HG03175 (cell line): Measurements from ENCODE around the gene NTRK3.

Experiments used
- ATAC-seq: cut with Tn5 transposase; IDR thresholded peaks from one replicate; pipeline ENCODE4 v1.9.1; 2021; ENCODE audit warnings: mild to moderate bottlenecking, moderate library complexity; ENCODE audit not compliant: unreplicated experiment

The NTRK3 gene

DNA sequence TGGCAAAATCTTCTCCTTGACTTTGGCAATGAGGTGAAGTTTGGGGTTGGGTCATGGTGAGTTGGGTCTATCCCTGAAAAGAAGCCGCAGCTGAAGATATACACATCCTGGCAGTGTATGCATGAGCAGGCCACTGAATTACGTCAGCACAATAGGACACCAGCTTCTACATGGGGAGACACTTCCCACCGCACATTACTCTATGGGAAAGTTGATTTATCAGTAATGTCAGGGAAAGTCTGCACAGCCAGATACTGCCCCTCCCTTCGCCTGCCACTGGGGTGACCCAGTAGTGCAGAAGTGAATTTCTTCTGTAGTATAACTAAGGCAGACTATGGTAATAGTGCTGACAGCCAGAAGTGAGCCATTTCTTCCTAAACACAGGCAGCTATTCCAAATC lies 245.0 kb downstream of the NTRK3 start:
- no peak for ATAC-seq

GRCh38 chr15:88006146-88006545 lies 250.4 kb downstream of the NTRK3 start:
- ATAC-seq = no peak

DNA sequence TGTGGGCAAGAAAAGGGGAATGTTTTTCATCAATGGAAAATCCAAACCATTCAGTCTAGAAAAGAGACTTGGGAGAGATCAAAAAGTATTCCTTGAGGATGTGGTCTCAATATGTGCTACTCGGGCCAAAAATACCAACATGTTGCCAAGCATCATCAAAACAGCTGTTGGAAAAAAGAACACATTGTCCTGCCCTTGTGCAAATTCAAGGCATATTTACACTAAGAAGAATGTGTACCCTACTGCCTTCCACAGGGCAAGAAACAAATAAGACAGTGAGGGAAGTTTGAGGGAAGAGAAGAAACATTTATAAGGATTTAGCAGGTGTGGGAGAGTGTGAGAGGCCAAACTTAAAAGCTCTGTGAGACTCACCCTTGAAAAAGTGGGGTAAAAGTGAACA lies 252.1 kb downstream of the NTRK3 start:
- no peak for ATAC-seq

DNA sequence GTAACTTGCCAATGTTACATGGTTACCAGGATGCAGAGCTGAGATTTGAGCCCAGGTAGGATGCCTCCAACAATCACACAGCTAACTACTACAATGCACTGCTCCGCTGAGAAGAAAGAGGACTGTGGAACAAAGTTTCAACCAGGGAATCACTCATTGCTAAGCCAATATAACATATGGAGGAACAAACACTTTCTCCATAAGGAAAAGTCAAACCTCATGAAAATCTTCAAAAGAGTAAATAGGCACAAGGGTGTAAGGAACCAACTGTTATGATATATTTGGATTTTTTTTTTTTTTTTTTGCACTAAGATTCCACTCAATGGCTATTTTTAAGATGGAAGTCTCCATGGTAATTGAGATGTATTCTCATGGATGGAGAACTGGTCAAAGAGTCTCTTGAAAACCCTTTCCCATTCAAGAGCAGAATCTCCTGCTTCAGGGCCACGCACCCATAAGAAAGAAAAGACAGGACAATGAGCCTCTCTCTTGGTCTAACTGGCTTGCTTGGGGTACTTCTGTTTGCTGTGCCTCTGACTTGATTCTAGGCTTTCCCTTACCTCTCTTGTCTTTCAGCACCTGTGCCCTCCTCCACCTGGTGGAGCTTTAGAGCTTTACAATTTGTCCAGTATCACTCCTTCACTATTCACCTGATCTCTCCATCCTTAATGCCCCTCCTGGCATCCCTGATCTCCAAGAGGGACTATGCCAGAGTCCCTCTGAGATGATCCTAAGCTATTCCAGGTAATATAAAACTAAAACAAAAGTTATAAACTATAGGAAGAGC lies 252.8 kb downstream of the NTRK3 start:
- ATAC-seq = no peak

GRCh38 chr15:88002706-88003105 lies 253.8 kb downstream of the NTRK3 start:
- ATAC-seq = no peak

GRCh38 chr15:87998630-87999029 lies 257.9 kb downstream of the NTRK3 start:
- no peak for ATAC-seq

DNA sequence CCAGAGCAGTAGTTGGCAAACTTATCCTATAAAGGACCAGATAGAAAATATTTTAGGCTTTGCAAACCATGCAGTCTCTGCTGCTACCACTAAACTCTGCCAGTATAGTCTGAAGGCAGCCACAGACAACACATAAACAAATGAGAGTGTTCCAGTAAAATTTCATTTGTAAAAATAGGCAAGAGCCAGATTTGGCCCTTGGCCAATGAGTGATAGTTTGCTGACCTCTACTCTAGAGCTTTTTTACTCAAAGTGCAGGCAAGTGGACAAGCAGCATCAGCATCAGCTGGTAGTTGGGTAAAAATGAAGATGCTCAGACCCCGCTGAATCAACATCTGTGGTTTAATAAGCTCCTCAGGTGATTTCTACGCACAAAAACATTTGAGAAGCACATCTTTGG lies 269.8 kb downstream of the NTRK3 start:
- ATAC-seq = no peak

- ATAC-seq = no peak
Measured at GRCh38 chr15:87985451-87985850, 271.1 kb downstream of the NTRK3 start.

DNA sequence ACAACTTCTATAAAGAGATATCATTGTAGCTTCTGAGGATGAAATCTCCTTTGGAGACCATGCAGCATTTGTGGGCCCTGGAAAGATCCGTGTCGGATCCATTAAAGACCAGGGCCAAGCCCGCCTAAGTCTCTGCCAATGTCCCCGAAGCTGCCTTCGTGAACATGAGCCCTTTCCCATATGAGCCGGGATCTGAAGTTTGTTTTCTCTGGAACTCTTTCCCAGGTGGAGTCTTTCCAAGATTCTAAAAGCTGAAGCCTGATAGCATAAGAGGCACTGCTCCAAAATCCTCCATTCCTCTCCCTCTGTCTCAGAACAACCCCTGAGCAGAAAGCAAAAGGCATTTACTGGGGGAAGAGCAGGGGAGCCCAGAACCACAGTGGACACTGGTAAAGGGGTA lies 274.6 kb downstream of the NTRK3 start:
- no peak for ATAC-seq

GRCh38 chr15:87977907-87978306 lies 278.6 kb downstream of the NTRK3 start:
- ATAC-seq = no peak

DNA sequence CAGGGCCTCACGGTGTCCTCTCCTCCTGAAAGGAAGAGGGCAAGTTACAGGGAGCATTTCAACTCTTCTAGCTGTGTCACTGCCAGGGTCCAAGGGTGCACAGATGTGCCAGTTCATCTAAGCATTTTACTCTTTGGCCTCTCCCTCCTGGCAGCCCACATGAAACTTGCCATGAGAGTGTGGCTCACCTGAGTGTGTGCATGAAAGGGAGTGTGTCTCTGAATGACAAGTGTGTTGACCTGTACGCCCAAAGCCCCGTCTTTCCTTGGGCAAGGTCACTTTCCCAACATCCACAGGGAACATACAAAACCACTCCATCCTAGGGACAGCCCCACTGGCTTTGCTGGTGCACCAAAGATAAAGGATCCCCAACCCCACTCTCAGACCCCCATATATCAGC lies 280.0 kb downstream of the NTRK3 start:
- ATAC-seq = no peak

GRCh38 chr15:87973501-87974215 lies 282.9 kb downstream of the NTRK3 start:
- ATAC-seq = no peak

DNA sequence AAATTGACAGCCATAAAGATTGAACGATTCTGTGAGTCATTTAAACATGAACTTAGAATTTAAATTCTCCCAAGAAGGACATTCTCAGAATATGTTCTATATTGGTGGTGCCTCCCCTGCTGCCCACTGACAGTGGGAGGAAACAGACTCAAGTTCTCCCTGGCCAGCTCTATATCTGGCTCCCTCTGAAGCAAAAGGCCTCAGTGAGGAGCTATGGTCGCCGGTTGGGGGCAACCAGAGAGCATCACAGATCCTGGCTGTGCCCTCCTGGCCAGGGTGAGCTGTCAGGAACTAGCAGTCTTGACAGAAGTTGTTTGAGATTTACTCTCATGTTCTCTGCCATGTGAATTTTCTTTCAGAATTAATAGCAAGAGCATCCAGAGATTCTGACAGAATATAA lies 285.5 kb downstream of the NTRK3 start:
- ATAC-seq = no peak

GRCh38 chr15:87967951-87968350 lies 288.6 kb downstream of the NTRK3 start:
- ATAC-seq = no peak

GRCh38 chr15:87965304-87965703 lies 291.2 kb downstream of the NTRK3 start:
- no peak for ATAC-seq

GRCh38 chr15:87962428-87962827 lies 294.1 kb downstream of the NTRK3 start:
- no peak for ATAC-seq

GRCh38 chr15:87961851-87962420 lies 294.6 kb downstream of the NTRK3 start:
- no peak for ATAC-seq

- no peak for ATAC-seq
Measured at GRCh38 chr15:87959662-87960061, 296.9 kb downstream of the NTRK3 start.

GRCh38 chr15:87959080-87959479 lies 297.5 kb downstream of the NTRK3 start:
- ATAC-seq = no peak

GRCh38 chr15:87955284-87955909 lies 301.1 kb downstream of the NTRK3 start:
- no peak for ATAC-seq

DNA sequence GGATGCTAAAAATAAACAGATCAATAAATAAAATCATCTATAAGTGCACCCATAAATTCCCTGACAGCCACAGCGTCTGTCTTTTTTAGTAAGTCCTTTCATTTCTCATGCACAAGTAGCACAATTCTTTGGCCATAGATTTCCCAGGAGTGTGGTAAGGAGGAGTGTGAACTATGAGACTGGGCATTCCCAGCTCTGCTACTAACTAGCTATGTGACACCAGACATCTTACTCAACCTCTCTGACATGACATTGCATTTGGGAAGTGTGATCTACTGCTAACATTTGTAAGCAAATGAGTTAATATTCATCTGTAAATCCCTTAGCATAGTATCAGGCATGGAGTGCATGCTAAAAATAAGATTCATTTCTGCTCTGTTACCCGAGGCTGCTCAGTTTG lies 301.7 kb downstream of the NTRK3 start:
- no peak for ATAC-seq
